Mammary epithelial cell (primary cell): ENCODE results near the gene OR8G1.

Source experiments
- CTCF ChIP-seq, 2 donors: IDR thresholded peaks in 1 of 2; conservative IDR thresholded peaks in 1 of 2; 2 replicates each; pipeline ENCODE4 v1.5.1; 2011 to 2012; ENCODE audit warnings: inconsistent platforms in 2 of 2, low read length in 2 of 2, mild to moderate bottlenecking in 2 of 2, control low read depth in 1 of 2, low read depth in 1 of 2; ENCODE audit not compliant: insufficient read depth in 1 of 2; ENCODE audit errors: extremely low read depth in 1 of 2
- EZH2 ChIP-seq: IDR thresholded peaks from 2 replicates; pipeline ENCODE4 v1.6.1; 2012; ENCODE audit warnings: low read length, inconsistent platforms, borderline replicate concordance

- TF ChIP-seq CTCF (conservative IDR thresholded peaks at IDR 0.05 in 1 of 2, IDR thresholded peaks at IDR 0.05 in 1 of 2; ENCODE audit: extremely low read depth in 1 of 2, insufficient read depth in 1 of 2, low read depth in 1 of 2, low read length in 2 of 2) (no peak), EZH2 (no peak)
These were observed 7.5 kb upstream of the OR8G1 start for GRCh38 chr11:124233376-124233775.
